Measurements from ENCODE around the gene TXNL1. TPM values are rescaled to one million over a fixed set of nuclear protein-coding genes. Genes with fewer than 3 reads are reported as not detected.

TXNL1 gene
- total and polyA plus RNA-seq, 2 of the 13 experiments (the other 11 are each of a cell fraction or from before 2014, with no cell fraction given), result 41.9 to 73.1 TPM

- H3K9ac ChIP-seq (ENCODE audit: insufficient read depth, low read depth, low read length), result no peak overlapping the region
- ChIA-PET POLR2A (no interaction called here), CTCF (ENCODE audit: low intra/inter-chr PET ratio, low total read pairs) (no interaction called here)
- peak; percentile 1 for DNase-seq (ENCODE audit: low spot score)
- no peaks in the 10 kb centered on the region for H3K79me2 ChIP-seq (ENCODE audit: insufficient read depth, low read length)
- no peaks in the 10 kb centered on the region for H4K20me1 ChIP-seq (ENCODE audit: insufficient read depth, low read length)
- H3K27ac ChIP-seq (ENCODE audit: extremely low read length, insufficient read depth, low read length), result no peak overlapping the region
- FAIRE-seq, result no peak
- intact Hi-C loops (cut with micrococcal nuclease; ENCODE audit: unreplicated experiment), result no loop called here
- H3K4me2 ChIP-seq (ENCODE audit: low read depth, low read length), result no peak overlapping the region
- no peaks in the 10 kb centered on the region for H3K9me3 ChIP-seq (ENCODE audit: low read length)
- in situ Hi-C loops (cut with HindIII; ENCODE audit: extremely low pct_ligation_motif_present, low pct_unique_long_range_greater_than_20kb), result no loop called here
- H2AFZ ChIP-seq (ENCODE audit: low read length), result no peak overlapping the region
- no peak overlapping the region for H3K4me3 ChIP-seq (replicated peaks in 1 of 3; ENCODE audit: insufficient read depth in 1 of 3, low read depth in 2 of 3, low read length in 3 of 3)
- H3K4me1 ChIP-seq (ENCODE audit: insufficient read depth, low read length), result 0 out of 2 replicates have a peak, but pooled peaks cover 6% of the 10 kb centered on the region
- no peak for TF ChIP-seq MLX (CRISPR knock-in tag; IDR thresholded peaks at IDR 0.05)
- TF ChIP-seq HDAC6 (IDR thresholded peaks at IDR 0.05; ENCODE audit: low read depth, low read length), result no peak
- TF ChIP-seq KDM2A (CRISPR knock-in tag; IDR thresholded peaks at IDR 0.05; ENCODE audit: borderline replicate concordance, low read depth), result no peak
- BruUV-seq (replicated peaks), result no TSS peak
- no peaks in the 10 kb centered on the region; a peak in 1 of 5 replicates for H3K27me3 ChIP-seq (ENCODE audit: control insufficient read depth in 1 of 2, insufficient read depth in 2 of 2, low read length in 2 of 2)
- no peaks in the 10 kb centered on the region for H3K36me3 ChIP-seq (replicated peaks in 1 of 2; ENCODE audit: control insufficient read depth in 1 of 2, insufficient read depth in 2 of 2, low read length in 2 of 2)
- 97% methylated on average over 4 of the region's 4 CpGs for WGBS (ENCODE audit: low lambda C conversion rate)
- ATAC-seq, result no peak
Observed at GRCh38 chr18:56678836-56679565, 40.6 kb upstream of the TXNL1 start.

- H2AFZ ChIP-seq (ENCODE audit: low read length), result no peak overlapping the region
- FAIRE-seq, result no peak
- no peaks in the 10 kb centered on the region for H3K36me3 ChIP-seq (replicated peaks in 1 of 2; ENCODE audit: control insufficient read depth in 1 of 2, insufficient read depth in 2 of 2, low read length in 2 of 2)
- 80% methylated on average over 2 of the region's 2 CpGs for WGBS (ENCODE audit: low lambda C conversion rate)
- in situ Hi-C loops (cut with HindIII; ENCODE audit: extremely low pct_ligation_motif_present, low pct_unique_long_range_greater_than_20kb), result no loop called here
- H3K4me1 ChIP-seq (ENCODE audit: insufficient read depth, low read length), result 0 out of 2 replicates have a peak, but pooled peaks cover 6% of the 10 kb centered on the region
- no TSS peak for BruUV-seq (replicated peaks)
- no peaks in the 10 kb centered on the region for H3K9me3 ChIP-seq (ENCODE audit: low read length)
- no peak for TF ChIP-seq ZBED4 (CRISPR knock-in tag; IDR thresholded peaks at IDR 0.05; ENCODE audit: borderline replicate concordance)
- TF ChIP-seq HES4 (CRISPR knock-in tag; IDR thresholded peaks at IDR 0.05; ENCODE audit: borderline replicate concordance), result no peak
- TF ChIP-seq KLF6 (CRISPR knock-in tag; IDR thresholded peaks at IDR 0.05), result no peak
- TF ChIP-seq ZNF431 (CRISPR knock-in tag; IDR thresholded peaks at IDR 0.05; ENCODE audit: borderline replicate concordance, low read depth), result no peak
- no peak for ATAC-seq
- POLR2A ChIA-PET, result no interaction called here
- H3K79me2 ChIP-seq (ENCODE audit: insufficient read depth, low read length), result no peaks in the 10 kb centered on the region
- no peak overlapping the region for H3K27ac ChIP-seq (ENCODE audit: extremely low read length, insufficient read depth, low read length)
- no peak overlapping the region for H3K4me2 ChIP-seq (ENCODE audit: low read depth, low read length)
- no peak for DNase-seq (ENCODE audit: low spot score)
- no peak overlapping the region for H3K9ac ChIP-seq (ENCODE audit: insufficient read depth, low read depth, low read length)
- no peaks in the 10 kb centered on the region for H4K20me1 ChIP-seq (ENCODE audit: insufficient read depth, low read length)
- intact Hi-C loops (cut with micrococcal nuclease; ENCODE audit: unreplicated experiment), result no loop called here
- no peaks in the 10 kb centered on the region; a peak in 1 of 5 replicates for H3K27me3 ChIP-seq (ENCODE audit: control insufficient read depth in 1 of 2, insufficient read depth in 2 of 2, low read length in 2 of 2)
- H3K4me3 ChIP-seq (replicated peaks in 1 of 3; ENCODE audit: insufficient read depth in 1 of 3, low read depth in 2 of 3, low read length in 3 of 3), result no peak overlapping the region
- CTCF ChIA-PET (ENCODE audit: low intra/inter-chr PET ratio, low total read pairs), result no interaction called here
Observed at GRCh38 chr18:56676639-56677038, 38.2 kb upstream of the TXNL1 start.

Measured in HepG2 (cell line).